CD14-positive monocyte (primary cell): ENCODE results near the gene SLC26A1. TPM values are rescaled to one million over a fixed set of nuclear protein-coding genes. Genes with fewer than 3 reads are reported as not detected.

Experiments used
- DNase-seq, 3 donors: peaks; one replicate each; pipeline ENCODE4 v3.0.0-alpha.2; 2011 to 2022
- H2AFZ ChIP-seq: 2 replicates; pipeline ENCODE4 v1.6.0; 2012; ENCODE audit warnings: mild to moderate bottlenecking, low read depth, low read length, inconsistent platforms; ENCODE audit not compliant: insufficient read depth, poor library complexity, severe bottlenecking
- H3K27ac ChIP-seq, 2 donors: 1 replicate in 1 of 2; 2 replicates in 1 of 2; pipeline ENCODE4 v1.5.1; 2012 to 2013; ENCODE audit warnings: low read length in 2 of 2, control low read depth in 1 of 2, inconsistent platforms in 1 of 2, low read depth in 1 of 2, mild to moderate bottlenecking in 1 of 2
- H3K27me3 ChIP-seq, 2 donors: one replicate each; pipeline versions ENCODE4 v1.6.0 to v1.6.1; 2011 to 2013; ENCODE audit warnings: low read length in 2 of 2; ENCODE audit not compliant: control insufficient read depth in 2 of 2, insufficient read depth in 2 of 2
- H3K36me3 ChIP-seq, 2 donors: replicated peaks in 1 of 2; 1 replicate in 1 of 2; 2 replicates in 1 of 2; pipeline versions ENCODE4 v1.5.1 to v1.6.1; 2012 to 2013; ENCODE audit warnings: low read length in 2 of 2, control low read depth in 1 of 2, inconsistent platforms in 1 of 2, mild to moderate bottlenecking in 1 of 2; ENCODE audit not compliant: insufficient read depth in 2 of 2, control insufficient read depth in 1 of 2
- H3K4me1 ChIP-seq, 2 donors: 1 replicate in 1 of 2; 2 replicates in 1 of 2; pipeline versions ENCODE4 v1.5.1 to v1.6.1; 2012 to 2013; ENCODE audit warnings: low read length in 2 of 2, control low read depth in 1 of 2, inconsistent platforms in 1 of 2, mild to moderate bottlenecking in 1 of 2, moderate library complexity in 1 of 2; ENCODE audit not compliant: insufficient read depth in 2 of 2, control insufficient read depth in 1 of 2
- H3K4me2 ChIP-seq: replicated peaks from 2 replicates; pipeline ENCODE3; 2012; ENCODE audit warnings: low read length, moderate library complexity, mild to moderate bottlenecking; ENCODE audit not compliant: poor library complexity, severe bottlenecking; ENCODE audit errors: extremely low read depth
- H3K4me3 ChIP-seq, 3 experiments: fragments of 200-600 bp in 1 of 3; sonication (generic) in 1 of 3; replicated peaks in 1 of 3; 1 replicate in 2 of 3; 2 replicates in 1 of 3; pipeline ENCODE4 v1.5.1; 2011 to 2013; ENCODE audit warnings: low read length in 3 of 3, mild to moderate bottlenecking in 3 of 3, control low read depth in 2 of 3, low read depth in 2 of 3, inconsistent platforms in 1 of 3, moderate library complexity in 1 of 3
- H3K79me2 ChIP-seq: 2 replicates; pipeline ENCODE4 v1.6.0; 2012; ENCODE audit warnings: mild to moderate bottlenecking, control low read depth, inconsistent platforms, low read length, moderate library complexity; ENCODE audit not compliant: insufficient read depth
- H3K9ac ChIP-seq: 2 replicates; pipeline ENCODE4 v1.6.0; 2017; ENCODE audit warnings: low read length, mild to moderate bottlenecking; ENCODE audit not compliant: insufficient read depth, poor library complexity, severe bottlenecking
- H3K9me3 ChIP-seq, 2 donors: replicated peaks in 1 of 2; 1 replicate in 1 of 2; 2 replicates in 1 of 2; pipeline versions ENCODE4 v1.5.1 to v1.6.1; 2012 to 2013; ENCODE audit warnings: low read length in 2 of 2, control low read depth in 1 of 2; ENCODE audit not compliant: control insufficient read depth in 1 of 2, insufficient read depth in 1 of 2
- H4K20me1 ChIP-seq: 2 replicates; pipeline ENCODE4 v1.6.0; 2012; ENCODE audit warnings: mild to moderate bottlenecking, low read length, control low read depth, moderate library complexity; ENCODE audit not compliant: insufficient read depth
- H3K27ac Mint-ChIP-seq, 7 donors: one replicate each; pipeline ENCODE4 v1.8.0; 2020; ENCODE audit warnings: mild to moderate bottlenecking in 7 of 7, mixed read lengths in 7 of 7, moderate library complexity in 6 of 7, inconsistent platforms in 2 of 7
- H3K27me3 Mint-ChIP-seq, 3 donors: one replicate each; pipeline ENCODE4 v1.8.0; 2021 to 2022; ENCODE audit warnings: low read depth in 3 of 3, mild to moderate bottlenecking in 3 of 3, mixed read lengths in 3 of 3, moderate library complexity in 3 of 3, inconsistent platforms in 1 of 3
- H3K36me3 Mint-ChIP-seq, 2 donors: one replicate each; pipeline ENCODE4 v1.8.0; 2020; ENCODE audit warnings: mixed read lengths in 2 of 2, inconsistent platforms in 1 of 2, mild to moderate bottlenecking in 1 of 2
- H3K4me1 Mint-ChIP-seq: one replicate; pipeline ENCODE4 v1.8.0; 2020; ENCODE audit warnings: mild to moderate bottlenecking, mixed read lengths
- H3K4me3 Mint-ChIP-seq, 2 donors: one replicate each; pipeline ENCODE4 v1.8.0; 2020; ENCODE audit warnings: mild to moderate bottlenecking in 2 of 2, mixed read lengths in 2 of 2, moderate library complexity in 1 of 2
- H3K9me3 Mint-ChIP-seq, 7 donors: one replicate each; pipeline ENCODE4 v1.8.0; 2020 to 2022; ENCODE audit warnings: mixed read lengths in 7 of 7, mild to moderate bottlenecking in 6 of 7, moderate library complexity in 6 of 7, inconsistent platforms in 2 of 7
- CTCF ChIP-seq: fragments of 200-600 bp; IDR thresholded peaks from one replicate; pipeline ENCODE4 v1.8.0; 2022; ENCODE audit warnings: antibody characterized with exemption, mild to moderate bottlenecking
- WGBS: methylation state at CpG from one replicate; pipeline ENCODE4 v1.1.5; 2013; ENCODE audit warnings: missing lambda C conversion rate; ENCODE audit not compliant: insufficient coverage; 5-methylcytosine and 5-hydroxymethylcytosine counted together
- intact Hi-C, 2 donors: fragments of 100-400 bp; cut with micrococcal nuclease; formaldehyde crosslinking; loops; one replicate each; pipeline versions ENCODE4 v1.15.0 to v1.15.1; 2023
- polyA plus RNA-seq, 3 donors: library from polyadenylated mRNA; depleted of rRNA in 1 of 3; unstranded in 2 of 3; stranded (reverse) in 1 of 3; fragments of 300-500 nt in 2 of 3; fragments of >200 nt in 1 of 3; fragmentation: Illumina TruSeq in 2 of 3; gene quantifications; 1 replicate in 2 of 3; 2 replicates in 1 of 3; pipeline ENCODE4 v1.2.3, GENCODE V29; 2012 to 2021

SLC26A1 gene
- polyA plus RNA-seq, 3 donors, result 0.16 to 0.37 (median 0.18) TPM

GRCh38 chr4:1021386-1022050 is 28.3 kb upstream of the SLC26A1 start:
- no peak overlapping the region for H3K4me2 ChIP-seq

More at GRCh38 chr4:1021386-1022050, 28.3 kb upstream of the SLC26A1 start:
- DNase-seq, result no peak
- Histone ChIP-seq H3K79me2 (no peaks in the 10 kb centered on the region), H3K27me3 (no peaks in the 10 kb centered on the region), H3K4me3 (no peak overlapping the region), H4K20me1 (no peaks in the 10 kb centered on the region), H3K9me3 (no peaks in the 10 kb centered on the region), H3K27ac (no peak overlapping the region), H3K36me3 (no peaks in the 10 kb centered on the region), H3K9ac (no peak overlapping the region), H3K4me1 (peaks cover 0 to 7% of the 10 kb centered on the region in 2 donors), H2AFZ (no peak overlapping the region)
- Mint-ChIP-seq H3K9me3 (peaks cover 0 to 6% (median 0%) of the 10 kb centered on the region in 7 donors), H3K4me3 (no peak overlapping the region), H3K27me3 (peaks cover 0 to 5% (median 1%) of the 10 kb centered on the region in 3 donors), H3K27ac (no peak overlapping the region), H3K36me3 (peaks cover 6 to 8% of the 10 kb centered on the region in 2 donors), H3K4me1 (peaks cover 5% of the 10 kb centered on the region)
- intact Hi-C loops, result no loop called here
- no peak for TF ChIP-seq CTCF
- 86% methylated on average over 13 of the region's 19 CpGs for WGBS
